GM08714 (cell line): Measurements from ENCODE around the gene CROCC.
"Not testable (repeated sequence)": the region's sequence is repeated elsewhere in the genome, so short reads cannot be mapped to it uniquely, and the experiment has no call there.

Source experiments
- H3K4me3 ChIP-seq: fragments of 200-500 bp; sonication (Bioruptor generic); 2 replicates; pipeline ENCODE4 v1.5.1; 2014; ENCODE audit warnings: mild to moderate bottlenecking, low read length, inconsistent platforms
- ZNF274 ChIP-seq: IDR thresholded peaks from 2 replicates; pipeline ENCODE4 v1.6.1; 2012; ENCODE audit warnings: mild to moderate bottlenecking, low read depth, low read length

The CROCC gene

GRCh38 chr1:16925635-16926490 lies 4.1 kb downstream of the CROCC start:
- no peak overlapping the region for H3K4me3 ChIP-seq
- no peak for TF ChIP-seq ZNF274

- TF ChIP-seq ZNF274, result no peak
- no peak overlapping the region for H3K4me3 ChIP-seq
These were observed 4.9 kb downstream of the CROCC start for GRCh38 chr1:16926491-16927073.

GRCh38 chr1:16927256-16927655 lies 5.5 kb downstream of the CROCC start:
- no peak for TF ChIP-seq ZNF274
- no peak overlapping the region for H3K4me3 ChIP-seq

GRCh38 chr1:16927711-16928485 lies 6.2 kb downstream of the CROCC start:
- no peak overlapping the region for H3K4me3 ChIP-seq
- no peak for TF ChIP-seq ZNF274

- not testable (repeated sequence) for H3K4me3 ChIP-seq
These were observed 7.7 kb downstream of the CROCC start for GRCh38 chr1:16929146-16930041.

GRCh38 chr1:16931206-16931934 lies 9.6 kb downstream of the CROCC start:
- not testable (repeated sequence) for H3K4me3 ChIP-seq

- H3K4me3 ChIP-seq, result not testable (repeated sequence)
These were observed 12.2 kb downstream of the CROCC start for GRCh38 chr1:16933945-16934344.

- H3K4me3 ChIP-seq, result not testable (repeated sequence)
These were observed 14.8 kb downstream of the CROCC start for GRCh38 chr1:16936580-16936979.

GRCh38 chr1:16938351-16939321 lies 16.9 kb downstream of the CROCC start:
- H3K4me3 ChIP-seq, result no peak overlapping the region
- TF ChIP-seq ZNF274, result no peak

GRCh38 chr1:16939386-16940180 lies 17.9 kb downstream of the CROCC start:
- not testable (repeated sequence) for H3K4me3 ChIP-seq

- no peak overlapping the region for H3K4me3 ChIP-seq
- TF ChIP-seq ZNF274, result no peak
These were observed 22.3 kb downstream of the CROCC start for GRCh38 chr1:16944038-16944437.

- H3K4me3 ChIP-seq, result not testable (repeated sequence)
These were observed 23.8 kb downstream of the CROCC start for GRCh38 chr1:16945512-16945911.

GRCh38 chr1:16946185-16946584 lies 24.5 kb downstream of the CROCC start:
- H3K4me3 ChIP-seq, result not testable (repeated sequence)
